Lower leg skin (tissue), 3 donors: ENCODE results near the gene LRRC17.

Source experiments
- POLR2A ChIP-seq, 2 donors: fragments of 450-650 bp; IDR thresholded peaks; one replicate each; pipeline ENCODE4 v1.6.1; 2016 to 2017; ENCODE audit warnings: antibody characterized with exemption in 2 of 2, mild to moderate bottlenecking in 1 of 2, moderate library complexity in 1 of 2
- TF ChIP-seq, protein P1 (sequence below), 3 donors: fragments of 450-650 bp; IDR thresholded peaks; one replicate each; pipeline ENCODE4 v1.5.1; 2016; ENCODE audit warnings: antibody characterized with exemption in 3 of 3, mild to moderate bottlenecking in 3 of 3, moderate library complexity in 2 of 3

DNA sequence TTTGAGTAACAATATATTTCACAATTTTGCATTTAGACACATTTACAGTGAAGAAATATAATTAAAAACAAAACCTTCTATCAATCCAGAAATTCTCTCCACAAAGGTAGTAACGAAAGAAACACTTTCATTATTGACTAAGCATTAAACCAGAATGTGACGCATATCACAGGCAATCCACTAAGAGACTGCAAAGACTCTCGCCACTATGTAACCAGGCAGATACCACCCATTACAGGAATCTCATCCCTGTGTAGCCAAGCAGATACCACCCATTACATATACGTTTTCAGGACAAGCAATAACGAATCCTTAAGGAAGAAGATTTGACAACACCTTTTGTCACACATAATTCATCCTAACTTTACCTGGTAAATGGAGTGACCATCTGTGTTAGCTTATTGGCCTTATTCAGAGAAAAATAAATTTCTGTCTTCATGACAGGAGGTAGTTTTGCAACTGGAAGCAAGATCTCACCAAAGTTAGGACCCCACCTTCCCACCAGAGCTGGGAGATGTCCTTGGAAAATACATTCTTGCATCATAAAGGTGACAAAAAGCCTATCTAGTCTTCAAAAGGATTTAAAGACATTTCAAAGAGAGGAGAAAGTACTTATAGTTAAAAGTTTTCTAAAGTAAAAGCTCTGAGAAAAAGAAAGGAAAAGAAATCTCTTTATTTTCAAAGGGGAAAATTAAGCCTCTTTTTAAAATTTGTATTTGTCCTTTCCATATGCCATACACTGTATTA is 30.8 kb downstream of the LRRC17 start:
- TF ChIP-seq, protein P1, sequence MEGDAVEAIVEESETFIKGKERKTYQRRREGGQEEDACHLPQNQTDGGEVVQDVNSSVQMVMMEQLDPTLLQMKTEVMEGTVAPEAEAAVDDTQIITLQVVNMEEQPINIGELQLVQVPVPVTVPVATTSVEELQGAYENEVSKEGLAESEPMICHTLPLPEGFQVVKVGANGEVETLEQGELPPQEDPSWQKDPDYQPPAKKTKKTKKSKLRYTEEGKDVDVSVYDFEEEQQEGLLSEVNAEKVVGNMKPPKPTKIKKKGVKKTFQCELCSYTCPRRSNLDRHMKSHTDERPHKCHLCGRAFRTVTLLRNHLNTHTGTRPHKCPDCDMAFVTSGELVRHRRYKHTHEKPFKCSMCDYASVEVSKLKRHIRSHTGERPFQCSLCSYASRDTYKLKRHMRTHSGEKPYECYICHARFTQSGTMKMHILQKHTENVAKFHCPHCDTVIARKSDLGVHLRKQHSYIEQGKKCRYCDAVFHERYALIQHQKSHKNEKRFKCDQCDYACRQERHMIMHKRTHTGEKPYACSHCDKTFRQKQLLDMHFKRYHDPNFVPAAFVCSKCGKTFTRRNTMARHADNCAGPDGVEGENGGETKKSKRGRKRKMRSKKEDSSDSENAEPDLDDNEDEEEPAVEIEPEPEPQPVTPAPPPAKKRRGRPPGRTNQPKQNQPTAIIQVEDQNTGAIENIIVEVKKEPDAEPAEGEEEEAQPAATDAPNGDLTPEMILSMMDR (IDR thresholded peaks at IDR 0.05): no peak
- no peak for TF ChIP-seq POLR2A (IDR thresholded peaks at IDR 0.05)
